HepG2 (cell line): ENCODE data around the gene GRIN2C. TPM values are rescaled to one million over a fixed set of nuclear protein-coding genes. Genes with fewer than 3 reads are reported as not detected.

Experiments
- DNMT1 ChIP-seq: sonication (generic); formaldehyde crosslinking; IDR thresholded peaks from 2 replicates; pipeline ENCODE4 v1.5.1; 2020; ENCODE audit warnings: mild to moderate bottlenecking, missing genetic modification reagents
- FOSL1 ChIP-seq: sonication (generic); formaldehyde crosslinking; IDR thresholded peaks from 2 replicates; pipeline ENCODE4 v1.9.0; 2021; ENCODE audit warnings: missing genetic modification reagents, borderline replicate concordance
- IKZF4 ChIP-seq: sonication (generic); formaldehyde crosslinking; IDR thresholded peaks from 2 replicates; pipeline ENCODE4 v1.5.1; 2020; ENCODE audit warnings: borderline replicate concordance, mild to moderate bottlenecking, low read depth, missing genetic modification reagents; ENCODE audit errors: not compliant biosample characterization
- KDM5B ChIP-seq: sonication (generic); formaldehyde crosslinking; IDR thresholded peaks from 2 replicates; pipeline ENCODE4 v1.4.0; 2020; ENCODE audit warnings: missing genetic modification reagents, mild to moderate bottlenecking, borderline replicate concordance
- NFE2L1 ChIP-seq: sonication (generic); formaldehyde crosslinking; IDR thresholded peaks from 2 replicates; pipeline ENCODE4 v1.4.0; 2020; ENCODE audit warnings: missing genetic modification reagents, mild to moderate bottlenecking, borderline replicate concordance
- NKX3-1 ChIP-seq: sonication (generic); formaldehyde crosslinking; IDR thresholded peaks from 2 replicates; pipeline ENCODE4 v1.5.0; 2020; ENCODE audit warnings: missing genetic modification reagents
- NR2C2 ChIP-seq: sonication (generic); formaldehyde crosslinking; IDR thresholded peaks from 2 replicates; pipeline ENCODE4 v1.4.0; 2020; ENCODE audit warnings: missing genetic modification reagents, mild to moderate bottlenecking, moderate library complexity, borderline replicate concordance
- REPIN1 ChIP-seq: sonication (generic); formaldehyde crosslinking; IDR thresholded peaks from 2 replicates; pipeline ENCODE4 v1.8.0; 2022; ENCODE audit warnings: missing genetic modification reagents, low read depth, mild to moderate bottlenecking, borderline replicate concordance
- RFXANK ChIP-seq: IDR thresholded peaks from 2 replicates; pipeline ENCODE4 v1.6.1; 2016
- SPEN ChIP-seq: sonication (generic); formaldehyde crosslinking; IDR thresholded peaks from 2 replicates; pipeline ENCODE4 v1.5.1; 2020; ENCODE audit warnings: low read depth, mild to moderate bottlenecking, missing genetic modification reagents
- TCF7L2 ChIP-seq: IDR thresholded peaks from 2 replicates; pipeline ENCODE4 v1.6.1; 2011; ENCODE audit warnings: mild to moderate bottlenecking, low read depth, low read length, moderate library complexity
- ZBTB38 ChIP-seq: sonication (generic); formaldehyde crosslinking; IDR thresholded peaks from 2 replicates; pipeline ENCODE4 v1.5.1; 2020; ENCODE audit warnings: mild to moderate bottlenecking, missing genetic modification reagents
- ZFY ChIP-seq: sonication (generic); formaldehyde crosslinking; IDR thresholded peaks from 2 replicates; pipeline ENCODE4 v1.4.0; 2020; ENCODE audit warnings: missing genetic modification reagents
- ZNF569 ChIP-seq: sonication (generic); formaldehyde crosslinking; IDR thresholded peaks from 2 replicates; pipeline ENCODE4 v1.5.0; 2020; ENCODE audit warnings: mild to moderate bottlenecking, missing genetic modification reagents, moderate library complexity, borderline replicate concordance
- ZSCAN30 ChIP-seq: sonication (generic); formaldehyde crosslinking; IDR thresholded peaks from 2 replicates; pipeline ENCODE4 v1.5.0; 2020; ENCODE audit warnings: mild to moderate bottlenecking, missing genetic modification reagents
- polyA plus RNA-seq, 8 experiments: library from polyadenylated mRNA; depleted of rRNA in 3 of 8; stranded (reverse) in 7 of 8; unstranded in 1 of 8; fragments of >200 nt; fragmentation: Illumina TruSeq in 4 of 8; extraction: Trizol in 4 of 8; gene quantifications; 2 replicates each; pipeline versions ENCODE4 v1.2.1 to v1.2.3, GENCODE V29; 2011 to 2016; ENCODE audit warnings: low read depth in 4 of 8, missing spikeins in 1 of 8, mixed read lengths in 1 of 8; ENCODE audit not compliant: insufficient read depth in 1 of 8
- total RNA-seq, 5 experiments: library from RNA; depleted of rRNA; stranded (reverse); fragments of >200 nt; fragmentation: Illumina TruSeq; extraction: Trizol; gene quantifications; 2 replicates each; pipeline ENCODE4 v1.2.3, GENCODE V29; 2016; ENCODE audit warnings: low read depth in 1 of 5
- TF ChIP-seq, protein P1 (sequence below): sonication (generic); formaldehyde crosslinking; IDR thresholded peaks from 2 replicates; pipeline ENCODE4 v1.4.0; 2020; ENCODE audit warnings: missing genetic modification reagents, mild to moderate bottlenecking, borderline replicate concordance
- TF ChIP-seq, protein P2 (sequence below): sonication (generic); formaldehyde crosslinking; IDR thresholded peaks from 2 replicates; pipeline ENCODE4 v1.8.1; 2023; ENCODE audit warnings: mild to moderate bottlenecking, inconsistent platforms, moderate library complexity, missing genetic modification reagents, borderline replicate concordance
- TF ChIP-seq, protein P3 (sequence below): sonication (generic); formaldehyde crosslinking; IDR thresholded peaks from 2 replicates; pipeline ENCODE4 v1.4.0; 2020; ENCODE audit warnings: mild to moderate bottlenecking, missing genetic modification reagents
- TF ChIP-seq, protein P4 (sequence below): sonication (generic); formaldehyde crosslinking; IDR thresholded peaks from 2 replicates; pipeline ENCODE4 v1.4.0; 2020; ENCODE audit warnings: mild to moderate bottlenecking, missing genetic modification reagents
- TF ChIP-seq, protein P5 (sequence below): sonication (generic); formaldehyde crosslinking; IDR thresholded peaks from 2 replicates; pipeline ENCODE4 v1.8.1; 2023; ENCODE audit warnings: mild to moderate bottlenecking, missing genetic modification reagents
- TF ChIP-seq, protein P6 (sequence below): conservative IDR thresholded peaks from 2 replicates; pipeline ENCODE4 v1.6.1; 2018; ENCODE audit warnings: missing genetic modification reagents

Gene GRIN2C
- total and polyA plus RNA-seq, 2 of the 13 experiments (the other 11 are each of a cell fraction or from before 2014, with no cell fraction given), result 0.03 to 0.11 TPM

DNA sequence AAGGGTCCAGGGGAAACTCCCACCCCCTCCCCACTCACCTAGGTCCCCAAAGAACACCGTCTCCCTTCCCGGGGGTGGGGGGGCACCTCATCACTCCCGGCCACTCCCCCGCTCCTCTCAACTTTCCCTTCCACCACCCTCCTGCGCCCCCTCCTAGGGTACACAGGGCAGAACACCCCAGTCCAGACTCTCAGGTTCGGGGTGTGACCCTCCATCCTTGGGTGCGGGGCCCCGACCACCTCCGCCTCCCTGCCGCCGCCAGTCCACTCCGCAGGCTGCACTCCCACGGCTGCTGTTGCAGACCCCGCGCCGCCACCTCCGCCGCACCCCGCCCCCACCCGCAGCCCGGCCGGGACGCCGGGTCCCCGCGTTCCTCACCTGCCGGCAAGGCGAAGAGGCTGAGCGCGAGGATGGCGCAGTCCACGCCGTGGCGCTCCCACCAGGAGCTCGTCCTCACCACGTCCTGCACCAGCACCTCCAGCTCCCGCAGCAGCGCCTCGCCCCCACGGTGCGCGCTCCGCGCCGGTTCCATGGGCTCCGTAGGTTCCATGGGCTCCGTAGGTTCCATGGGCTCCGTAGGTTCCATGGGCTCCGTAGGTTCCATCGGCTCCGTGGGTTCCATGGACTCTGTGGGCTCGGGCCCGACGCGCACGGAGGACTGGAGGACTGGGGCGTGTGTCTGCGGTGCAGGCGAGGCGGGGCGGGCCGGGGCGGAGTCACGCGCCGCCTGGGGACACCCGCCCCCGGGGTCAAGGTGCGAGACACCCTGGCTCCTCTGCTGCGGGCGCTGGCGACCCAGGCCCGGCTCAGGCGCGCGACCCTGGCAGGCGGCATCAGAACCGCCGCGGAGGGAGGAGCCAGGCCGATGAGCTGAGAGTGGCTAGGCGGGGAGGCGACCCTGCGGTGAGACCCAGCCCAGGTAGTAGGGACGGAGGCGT is 33.6 kb upstream of the GRIN2C start, which contains the start of gene FADS6 (continued):
- TF ChIP-seq, protein P1, sequence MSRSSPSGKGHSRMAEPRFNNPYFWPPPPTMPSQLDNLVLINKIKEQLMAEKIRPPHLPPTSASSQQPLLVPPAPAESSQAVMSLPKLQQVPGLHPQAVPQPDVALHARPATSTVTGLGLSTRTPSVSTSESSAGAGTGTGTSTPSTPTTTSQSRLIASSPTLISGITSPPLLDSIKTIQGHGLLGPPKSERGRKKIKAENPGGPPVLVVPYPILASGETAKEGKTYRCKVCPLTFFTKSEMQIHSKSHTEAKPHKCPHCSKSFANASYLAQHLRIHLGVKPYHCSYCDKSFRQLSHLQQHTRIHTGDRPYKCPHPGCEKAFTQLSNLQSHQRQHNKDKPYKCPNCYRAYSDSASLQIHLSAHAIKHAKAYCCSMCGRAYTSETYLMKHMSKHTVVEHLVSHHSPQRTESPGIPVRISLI, result no peak
- TF ChIP-seq SPEN (CRISPR knock-in tag), result peak; percentile 49; the same call in 1 of the 2 replicates
- no peak for TF ChIP-seq ZSCAN30
- TF ChIP-seq NKX3-1 (CRISPR knock-in tag), result no peak
- no peak for TF ChIP-seq FOSL1 (CRISPR knock-in tag)
- TF ChIP-seq IKZF4, result peak; percentile 60
- TF ChIP-seq, protein P2, sequence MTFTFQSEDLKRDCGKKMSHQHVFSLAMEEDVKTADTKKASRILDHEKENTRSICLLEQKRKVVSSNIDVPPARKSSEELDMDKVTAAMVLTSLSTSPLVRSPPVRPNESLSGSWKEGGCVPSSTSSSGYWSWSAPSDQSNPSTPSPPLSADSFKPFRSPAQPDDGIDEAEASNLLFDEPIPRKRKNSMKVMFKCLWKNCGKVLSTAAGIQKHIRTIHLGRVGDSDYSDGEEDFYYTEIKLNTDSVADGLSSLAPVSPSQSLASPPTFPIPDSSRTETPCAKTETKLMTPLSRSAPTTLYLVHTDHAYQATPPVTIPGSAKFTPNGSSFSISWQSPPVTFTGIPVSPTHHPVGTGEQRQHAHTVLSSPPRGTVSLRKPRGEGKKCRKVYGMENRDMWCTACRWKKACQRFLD (CRISPR knock-in tag), result no peak
- TF ChIP-seq, protein P3, sequence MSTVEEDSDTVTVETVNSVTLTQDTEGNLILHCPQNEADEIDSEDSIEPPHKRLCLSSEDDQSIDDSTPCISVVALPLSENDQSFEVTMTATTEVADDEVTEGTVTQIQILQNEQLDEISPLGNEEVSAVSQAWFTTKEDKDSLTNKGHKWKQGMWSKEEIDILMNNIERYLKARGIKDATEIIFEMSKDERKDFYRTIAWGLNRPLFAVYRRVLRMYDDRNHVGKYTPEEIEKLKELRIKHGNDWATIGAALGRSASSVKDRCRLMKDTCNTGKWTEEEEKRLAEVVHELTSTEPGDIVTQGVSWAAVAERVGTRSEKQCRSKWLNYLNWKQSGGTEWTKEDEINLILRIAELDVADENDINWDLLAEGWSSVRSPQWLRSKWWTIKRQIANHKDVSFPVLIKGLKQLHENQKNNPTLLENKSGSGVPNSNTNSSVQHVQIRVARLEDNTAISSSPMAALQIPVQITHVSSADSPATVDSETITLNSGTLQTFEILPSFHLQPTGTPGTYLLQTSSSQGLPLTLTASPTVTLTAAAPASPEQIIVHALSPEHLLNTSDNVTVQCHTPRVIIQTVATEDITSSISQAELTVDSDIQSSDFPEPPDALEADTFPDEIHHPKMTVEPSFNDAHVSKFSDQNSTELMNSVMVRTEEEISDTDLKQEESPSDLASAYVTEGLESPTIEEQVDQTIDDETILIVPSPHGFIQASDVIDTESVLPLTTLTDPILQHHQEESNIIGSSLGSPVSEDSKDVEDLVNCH (CRISPR knock-in tag), result no peak
- TF ChIP-seq, protein P4, sequence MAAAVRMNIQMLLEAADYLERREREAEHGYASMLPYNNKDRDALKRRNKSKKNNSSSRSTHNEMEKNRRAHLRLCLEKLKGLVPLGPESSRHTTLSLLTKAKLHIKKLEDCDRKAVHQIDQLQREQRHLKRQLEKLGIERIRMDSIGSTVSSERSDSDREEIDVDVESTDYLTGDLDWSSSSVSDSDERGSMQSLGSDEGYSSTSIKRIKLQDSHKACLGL (CRISPR knock-in tag), result peak; percentile 34; the same call in 1 of the 2 replicates
- TF ChIP-seq, protein P5, sequence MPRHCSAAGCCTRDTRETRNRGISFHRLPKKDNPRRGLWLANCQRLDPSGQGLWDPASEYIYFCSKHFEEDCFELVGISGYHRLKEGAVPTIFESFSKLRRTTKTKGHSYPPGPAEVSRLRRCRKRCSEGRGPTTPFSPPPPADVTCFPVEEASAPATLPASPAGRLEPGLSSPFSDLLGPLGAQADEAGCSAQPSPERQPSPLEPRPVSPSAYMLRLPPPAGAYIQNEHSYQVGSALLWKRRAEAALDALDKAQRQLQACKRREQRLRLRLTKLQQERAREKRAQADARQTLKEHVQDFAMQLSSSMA (CRISPR knock-in tag), result no peak
- TF ChIP-seq, protein P6, sequence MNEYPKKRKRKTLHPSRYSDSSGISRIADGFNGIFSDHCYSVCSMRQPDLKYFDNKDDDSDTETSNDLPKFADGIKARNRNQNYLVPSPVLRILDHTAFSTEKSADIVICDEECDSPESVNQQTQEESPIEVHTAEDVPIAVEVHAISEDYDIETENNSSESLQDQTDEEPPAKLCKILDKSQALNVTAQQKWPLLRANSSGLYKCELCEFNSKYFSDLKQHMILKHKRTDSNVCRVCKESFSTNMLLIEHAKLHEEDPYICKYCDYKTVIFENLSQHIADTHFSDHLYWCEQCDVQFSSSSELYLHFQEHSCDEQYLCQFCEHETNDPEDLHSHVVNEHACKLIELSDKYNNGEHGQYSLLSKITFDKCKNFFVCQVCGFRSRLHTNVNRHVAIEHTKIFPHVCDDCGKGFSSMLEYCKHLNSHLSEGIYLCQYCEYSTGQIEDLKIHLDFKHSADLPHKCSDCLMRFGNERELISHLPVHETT (CRISPR knock-in tag), result no peak
- no peak for TF ChIP-seq REPIN1 (CRISPR knock-in tag)
- TF ChIP-seq NFE2L1 (CRISPR knock-in tag), result peak; percentile 31; the same call in 1 of the 2 replicates
- TF ChIP-seq KDM5B (CRISPR knock-in tag), result 0 out of 2 replicates have a peak, but pooled peaks have one; percentile 19
- TF ChIP-seq ZFY (CRISPR knock-in tag), result peak; percentile 36; the same call in 1 of the 2 replicates
- peak; percentile 64 for TF ChIP-seq DNMT1
- TF ChIP-seq TCF7L2, result no peak
- TF ChIP-seq ZBTB38 (CRISPR knock-in tag), result no peak
- peak; percentile 38; the same call in 1 of the 2 replicates for TF ChIP-seq NR2C2 (CRISPR knock-in tag)
- no peak for TF ChIP-seq RFXANK (CRISPR knock-in tag)
- TF ChIP-seq ZNF569 (CRISPR knock-in tag), result no peak
